NT2/D1 (cell line): ENCODE measurements around the gene SMAP2.

Experiments
- SUZ12 ChIP-seq: IDR thresholded peaks from 2 replicates; pipeline ENCODE4 v1.6.1; 2011; ENCODE audit not compliant: insufficient read length, insufficient read depth; ENCODE audit errors: extremely low read depth
- YY1 ChIP-seq: IDR thresholded peaks from 2 replicates; pipeline ENCODE4 v1.6.1; 2011; ENCODE audit not compliant: insufficient read length, insufficient read depth
- ZNF274 ChIP-seq: IDR thresholded peaks from 2 replicates; pipeline ENCODE4 v1.6.1; 2011; ENCODE audit warnings: mild to moderate bottlenecking, low read depth, low read length

DNA sequence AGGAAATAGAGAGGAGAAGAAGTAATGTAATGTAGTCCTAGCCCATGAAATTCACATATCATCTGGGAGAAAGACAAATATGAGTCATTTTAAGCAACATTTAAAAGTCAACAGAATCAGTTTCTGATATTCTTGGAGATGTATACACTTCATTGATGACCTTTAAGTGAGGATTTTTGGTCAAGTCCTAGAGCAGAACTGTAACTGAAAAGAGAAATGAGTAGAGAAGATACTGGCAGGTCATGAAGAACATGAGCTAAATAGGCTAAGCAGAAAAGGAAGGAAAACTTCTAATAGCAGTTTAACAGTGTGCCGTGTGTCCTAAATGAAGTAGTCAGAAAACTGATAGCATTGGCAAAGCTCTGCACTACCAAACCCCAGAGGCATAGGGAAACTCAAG is 81.3 kb downstream of the SMAP2 start:
- TF ChIP-seq YY1 = no peak
- TF ChIP-seq SUZ12 = no peak
- TF ChIP-seq ZNF274 = no peak
